PC-3 (cell line): ENCODE measurements around the gene NFYC. TPM values are rescaled to one million over a fixed set of nuclear protein-coding genes. Genes with fewer than 3 reads are reported as not detected.

Experiments used
- ATAC-seq: fragments of 200-7000 bp; cut with Tn5 transposase; 2 replicates; pipeline ENCODE4 v1.9.1; 2020; ENCODE audit warnings: mild to moderate bottlenecking, moderate library complexity
- BruUV-seq: library from RNA; stranded (reverse); fragments of 400-500 nt; replicated peaks from 2 replicates; lab custom pipeline; 2021; lab: Mats Ljungman, UMichigan
- CTCF ChIA-PET: fragments of 300-600 bp; sonication (Branson Sonifier 250); formaldehyde crosslinking; loops from one replicate; lab custom pipeline; 2022; ENCODE audit warnings: antibody characterized with exemption; lab: Charles Lee
- POLR2A ChIA-PET: fragments of 300-600 bp; sonication (Branson Sonifier 250); formaldehyde crosslinking; loops from one replicate; lab custom pipeline; 2022; ENCODE audit warnings: antibody characterized with exemption; ENCODE audit not compliant: unreplicated experiment; lab: Charles Lee
- DNase-seq: peaks from one replicate; pipeline ENCODE4 v3.0.0-alpha.2; 2015
- H2AFZ ChIP-seq: fragments of 300-600 bp; sonication (generic); 2 replicates; pipeline ENCODE4 v1.6.0; 2016; ENCODE audit warnings: antibody characterized with exemption, low read length
- H3F3A ChIP-seq: fragments of 300-600 bp; sonication (generic); one replicate; pipeline ENCODE4 v1.6.0; 2017; ENCODE audit warnings: antibody characterized with exemption, low read length, control low read depth, mild to moderate bottlenecking; ENCODE audit not compliant: unreplicated experiment
- H3K27ac ChIP-seq: fragments of 300-600 bp; sonication (generic); 2 replicates; pipeline ENCODE4 v1.5.1; 2016; ENCODE audit warnings: mild to moderate bottlenecking, low read length
- H3K27me3 ChIP-seq: fragments of 300-600 bp; sonication (generic); 2 replicates; pipeline ENCODE4 v1.6.1; 2016; ENCODE audit warnings: low read length, mixed read lengths
- H3K36me3 ChIP-seq: fragments of 300-600 bp; sonication (generic); 2 replicates; pipeline ENCODE4 v1.6.1; 2016; ENCODE audit warnings: low read depth, mixed run types, low read length, mixed read lengths
- H3K4me1 ChIP-seq: fragments of 300-600 bp; sonication (generic); 2 replicates; pipeline ENCODE4 v1.5.1; 2016; ENCODE audit warnings: low read length; ENCODE audit not compliant: insufficient read depth
- H3K4me2 ChIP-seq: fragments of 300-600 bp; sonication (generic); 2 replicates; pipeline ENCODE4 v1.6.0; 2016; ENCODE audit warnings: low read length
- H3K4me3 ChIP-seq: fragments of 300-600 bp; sonication (generic); 2 replicates; pipeline ENCODE4 v1.5.1; 2016; ENCODE audit warnings: mild to moderate bottlenecking, low read length, mixed read lengths
- H3K79me2 ChIP-seq: fragments of 300-600 bp; sonication (generic); 2 replicates; pipeline ENCODE4 v1.6.1; 2017; ENCODE audit warnings: low read length, mixed read lengths
- H3K9ac ChIP-seq: fragments of 300-600 bp; sonication (generic); 2 replicates; pipeline ENCODE4 v1.6.0; 2016; ENCODE audit warnings: mild to moderate bottlenecking, low read length
- H3K9me2 ChIP-seq: fragments of 300-600 bp; sonication (generic); replicated peaks from 2 replicates; pipeline ENCODE4 v1.6.1; 2016; ENCODE audit warnings: mixed run types, low read length, mixed read lengths
- H3K9me3 ChIP-seq: fragments of 300-600 bp; sonication (generic); 2 replicates; pipeline ENCODE4 v1.6.1; 2016; ENCODE audit warnings: low read length, mixed read lengths
- H4K20me1 ChIP-seq: fragments of 300-600 bp; sonication (generic); 2 replicates; pipeline ENCODE4 v1.6.1; 2016; ENCODE audit warnings: low read length, mixed read lengths
- CTCF ChIP-seq: fragments of 300-600 bp; sonication (generic); conservative IDR thresholded peaks from 2 replicates; pipeline ENCODE4 v1.5.1; 2017; ENCODE audit warnings: antibody characterized with exemption, low read depth, mild to moderate bottlenecking, low read length
- EZH2 ChIP-seq: fragments of 300-600 bp; sonication (generic); IDR thresholded peaks from one replicate; pipeline ENCODE4 v1.6.1; 2017; ENCODE audit warnings: antibody characterized with exemption, mild to moderate bottlenecking, low read length; ENCODE audit not compliant: unreplicated experiment
- EZH2phosphoT487 ChIP-seq: fragments of 300-600 bp; sonication (generic); IDR thresholded peaks from 2 replicates; pipeline ENCODE4 v1.6.1; 2018; ENCODE audit warnings: mild to moderate bottlenecking, antibody characterized with exemption, low read length, borderline replicate concordance
- intact Hi-C: fragments of 100-400 bp; cut with micrococcal nuclease; formaldehyde crosslinking; loops from 2 replicates; pipeline ENCODE4 v1.9.0; 2023
- total RNA-seq: library from RNA; depleted of rRNA; stranded (reverse); fragments of >200 nt; gene quantifications from 2 replicates; pipeline ENCODE4 v1.2.3, GENCODE V29; 2014

The NFYC gene
- total RNA-seq, 1 experiment from 2014 or later = 52.6 TPM

GRCh38 chr1:40652468-40652867 lies 39.0 kb upstream of the NFYC start:
- DNase-seq (no peak), ATAC-seq (no peak)
- H3K36me3 ChIP-seq = no peaks in the 10 kb centered on the region
- POLR2A ChIA-PET = no interaction called here
- peaks cover 20% of the 10 kb centered on the region for H3K4me1 ChIP-seq
- no peak overlapping the region for H3K4me3 ChIP-seq
- no peak overlapping the region for H3K27ac ChIP-seq
- no peaks in the 10 kb centered on the region for H3K27me3 ChIP-seq
- H3K79me2 ChIP-seq = no peaks in the 10 kb centered on the region
- H3F3A ChIP-seq = no peaks in the 10 kb centered on the region
- H3K9ac ChIP-seq = no peak overlapping the region
- intact Hi-C loops = no loop called here
- BruUV-seq = no TSS peak
- no peaks in the 10 kb centered on the region for H4K20me1 ChIP-seq
- no peaks in the 10 kb centered on the region for H3K9me2 ChIP-seq
- H3K4me2 ChIP-seq = no peak overlapping the region
- no peaks in the 10 kb centered on the region for H3K9me3 ChIP-seq
- CTCF ChIA-PET = no interaction called here
- H2AFZ ChIP-seq = no peak overlapping the region
- TF ChIP-seq EZH2 = no peak
- TF ChIP-seq EZH2phosphoT487 = no peak
- TF ChIP-seq CTCF = no peak

- Histone ChIP-seq H3K27ac (no peak overlapping the region), H4K20me1 (no peaks in the 10 kb centered on the region), H3K27me3 (no peaks in the 10 kb centered on the region), H2AFZ (no peak overlapping the region), H3F3A (no peaks in the 10 kb centered on the region), H3K36me3 (no peaks in the 10 kb centered on the region), H3K79me2 (no peaks in the 10 kb centered on the region), H3K9me3 (no peaks in the 10 kb centered on the region), H3K9ac (no peak overlapping the region), H3K4me3 (no peak overlapping the region), H3K9me2 (no peaks in the 10 kb centered on the region), H3K4me2 (no peak overlapping the region), H3K4me1 (peaks cover 20% of the 10 kb centered on the region)
- ChIA-PET POLR2A (no interaction called here), CTCF (no interaction called here)
- no peak for TF ChIP-seq EZH2phosphoT487
- TF ChIP-seq EZH2 = no peak
- no peak for TF ChIP-seq CTCF
- no peak; the same call in 1 of the 2 replicates for ATAC-seq
- intact Hi-C loops = no loop called here
- BruUV-seq = no TSS peak
- no peak for DNase-seq
Measured at GRCh38 chr1:40652979-40653378, 38.5 kb upstream of the NFYC start.

- H3K4me1 ChIP-seq = peaks cover 20% of the 10 kb centered on the region
- intact Hi-C loops = no loop called here
- H3K36me3 ChIP-seq = no peaks in the 10 kb centered on the region
- H3K27me3 ChIP-seq = no peaks in the 10 kb centered on the region
- H3F3A ChIP-seq = no peaks in the 10 kb centered on the region
- CTCF ChIA-PET = no interaction called here
- H3K9me2 ChIP-seq = no peaks in the 10 kb centered on the region
- POLR2A ChIA-PET = interaction anchor here (0.5 kb wide), 1 partner anchor 76 kb away, joined by 3 read pairs; no protein-coding TSS in a partner anchor
- H3K27ac ChIP-seq = no peak overlapping the region
- no peaks in the 10 kb centered on the region for H3K79me2 ChIP-seq
- no peak overlapping the region for H3K4me2 ChIP-seq
- no peak overlapping the region for H3K9ac ChIP-seq
- no peaks in the 10 kb centered on the region for H4K20me1 ChIP-seq
- no peak overlapping the region for H2AFZ ChIP-seq
- no TSS peak for BruUV-seq
- DNase-seq = no peak
- H3K9me3 ChIP-seq = no peaks in the 10 kb centered on the region
- ATAC-seq = no peak
- TF ChIP-seq EZH2 (no peak), CTCF (no peak), EZH2phosphoT487 (no peak)
- H3K4me3 ChIP-seq = no peak overlapping the region
Measured at GRCh38 chr1:40653851-40654537, 37.5 kb upstream of the NFYC start.
